Neural progenitor cell (in vitro differentiated cells): ENCODE results near the gene GSE1. TPM values are rescaled to one million over a fixed set of nuclear protein-coding genes. Genes with fewer than 3 reads are reported as not detected.

Experiments
- DNase-seq: peaks from one replicate; pipeline ENCODE4 v3.0.0-alpha.2; 2016; ENCODE audit warnings: low spot score
- H2AFZ ChIP-seq: fragments of 200-600 bp; sonication (generic); replicated peaks from 2 replicates; pipeline ENCODE4 v1.6.1; 2016; ENCODE audit warnings: antibody characterized with exemption
- H3F3A ChIP-seq: fragments of 200-600 bp; sonication (generic); 2 replicates; pipeline ENCODE4 v1.6.1; 2016; ENCODE audit warnings: antibody characterized with exemption, low read depth
- H3K27ac ChIP-seq: fragments of 200-600 bp; sonication (generic); 2 replicates; pipeline ENCODE4 v1.5.1; 2016; ENCODE audit warnings: mild to moderate bottlenecking
- H3K27me3 ChIP-seq: fragments of 200-600 bp; sonication (generic); 2 replicates; pipeline ENCODE4 v1.6.1; 2016; ENCODE audit warnings: mild to moderate bottlenecking, moderate library complexity
- H3K36me3 ChIP-seq: fragments of 200-600 bp; sonication (generic); 2 replicates; pipeline ENCODE4 v1.5.1; 2016
- H3K4me1 ChIP-seq: fragments of 200-600 bp; sonication (generic); 2 replicates; pipeline ENCODE4 v1.6.1; 2016; ENCODE audit warnings: mixed run types
- H3K4me2 ChIP-seq: fragments of 200-600 bp; sonication (generic); 2 replicates; pipeline ENCODE4 v1.6.1; 2016
- H3K4me3 ChIP-seq: fragments of 200-600 bp; sonication (generic); 2 replicates; pipeline ENCODE4 v1.5.1; 2016
- H3K79me2 ChIP-seq: fragments of 200-600 bp; sonication (generic); 2 replicates; pipeline ENCODE4 v1.6.1; 2016; ENCODE audit warnings: low read depth
- H3K9ac ChIP-seq: fragments of 200-600 bp; sonication (generic); 2 replicates; pipeline ENCODE4 v1.6.1; 2016
- H3K9me3 ChIP-seq: fragments of 200-600 bp; sonication (generic); 2 replicates; pipeline ENCODE4 v1.5.1; 2016; ENCODE audit warnings: low read depth
- H4K20me1 ChIP-seq: fragments of 200-600 bp; sonication (generic); 2 replicates; pipeline ENCODE4 v1.6.1; 2016; ENCODE audit warnings: low read depth
- H3K27ac Mint-ChIP-seq: 3 replicates; pipeline ENCODE4 v1.8.0; 2021; ENCODE audit warnings: mixed read lengths
- H3K27me3 Mint-ChIP-seq: 2 replicates; pipeline ENCODE4 v1.8.0; 2022; ENCODE audit warnings: low read depth, mild to moderate bottlenecking, inconsistent platforms, moderate library complexity, mixed read lengths; ENCODE audit not compliant: insufficient read depth
- H3K36me3 Mint-ChIP-seq: 3 replicates; pipeline ENCODE4 v1.8.0; 2021; ENCODE audit warnings: mixed read lengths
- H3K4me1 Mint-ChIP-seq: 3 replicates; pipeline ENCODE4 v1.8.0; 2021; ENCODE audit warnings: mixed read lengths
- H3K4me3 Mint-ChIP-seq: 3 replicates; pipeline ENCODE4 v1.8.0; 2021; ENCODE audit warnings: mild to moderate bottlenecking, moderate library complexity, mixed read lengths
- H3K9me3 Mint-ChIP-seq: 3 replicates; pipeline ENCODE4 v1.8.0; 2020; ENCODE audit warnings: mixed read lengths
- CTCF ChIP-seq: fragments of 200-600 bp; sonication (generic); IDR thresholded peaks from 2 replicates; pipeline ENCODE4 v1.5.1; 2017; ENCODE audit warnings: antibody characterized with exemption, mild to moderate bottlenecking
- EZH2 ChIP-seq: fragments of 200-600 bp; sonication (generic); IDR thresholded peaks from 2 replicates; pipeline ENCODE4 v1.6.1; 2017; ENCODE audit warnings: antibody characterized with exemption, mild to moderate bottlenecking, moderate library complexity
- EZH2phosphoT487 ChIP-seq: fragments of 200-600 bp; sonication (generic); IDR thresholded peaks from 2 replicates; pipeline ENCODE4 v1.6.1; 2017; ENCODE audit warnings: antibody characterized with exemption
- total RNA-seq: library from RNA; depleted of rRNA; stranded (reverse); fragments of >200 nt; gene quantifications from 2 replicates; pipeline ENCODE4 v1.2.3, GENCODE V29; 2015; ENCODE audit warnings: low replicate concordance

GSE1 gene
- total RNA-seq, 1 donor from 2014 or later = 7.7 TPM

GRCh38 chr16:85680352-85680944, 67.3 kb downstream of the GSE1 start:
- Mint-ChIP-seq H3K9me3 (no peaks in the 10 kb centered on the region), H3K27ac (no peak overlapping the region), H3K27me3 (peaks cover 2% of the 10 kb centered on the region), H3K36me3 (peaks cover 20% of the 10 kb centered on the region), H3K4me3 (no peak overlapping the region), H3K4me1 (peaks cover 9% of the 10 kb centered on the region)
- TF ChIP-seq EZH2 (no peak), EZH2phosphoT487 (no peak), CTCF (no peak)
- Histone ChIP-seq H3K36me3 (no peaks in the 10 kb centered on the region), H3K79me2 (peaks cover 25% of the 10 kb centered on the region), H3K27ac (no peak overlapping the region), H2AFZ (no peak overlapping the region), H3K4me3 (no peak overlapping the region), H3K9me3 (no peaks in the 10 kb centered on the region), H3K4me1 (peaks cover 5% of the 10 kb centered on the region), H3K27me3 (no peaks in the 10 kb centered on the region), H3K4me2 (no peak overlapping the region), H3F3A (peaks cover 6% of the 10 kb centered on the region), H4K20me1 (peaks cover 24% of the 10 kb centered on the region), H3K9ac (no peak overlapping the region)
- no peak for DNase-seq

GRCh38 chr16:85681255-85681654, 68.1 kb downstream of the GSE1 start:
- peaks cover 4% of the 10 kb centered on the region for H3K27me3 Mint-ChIP-seq
- peaks cover 24% of the 10 kb centered on the region for H4K20me1 ChIP-seq
- peaks cover under 1% of the 10 kb centered on the region for H3F3A ChIP-seq
- peaks cover 5% of the 10 kb centered on the region for H3K4me1 ChIP-seq
- H3K4me2 ChIP-seq = no peak overlapping the region
- no peak overlapping the region for H3K27ac Mint-ChIP-seq
- H3K9ac ChIP-seq = no peak overlapping the region
- H3K9me3 Mint-ChIP-seq = no peaks in the 10 kb centered on the region
- H3K36me3 ChIP-seq = no peaks in the 10 kb centered on the region
- TF ChIP-seq EZH2 (no peak), EZH2phosphoT487 (no peak), CTCF (no peak)
- no peak overlapping the region for H3K4me3 ChIP-seq
- H3K79me2 ChIP-seq = peaks cover 33% of the 10 kb centered on the region
- H3K27ac ChIP-seq = no peak overlapping the region
- no peak for DNase-seq
- H2AFZ ChIP-seq = no peak overlapping the region
- peaks cover 9% of the 10 kb centered on the region for H3K4me1 Mint-ChIP-seq
- H3K36me3 Mint-ChIP-seq = peaks cover 17% of the 10 kb centered on the region
- H3K4me3 Mint-ChIP-seq = no peak overlapping the region
- no peaks in the 10 kb centered on the region for H3K9me3 ChIP-seq
- no peaks in the 10 kb centered on the region for H3K27me3 ChIP-seq

GRCh38 chr16:85682516-85682915, 69.4 kb downstream of the GSE1 start:
- H3K4me3 Mint-ChIP-seq = no peak overlapping the region
- H3K4me1 Mint-ChIP-seq = peaks cover 19% of the 10 kb centered on the region
- TF ChIP-seq EZH2phosphoT487 = no peak
- TF ChIP-seq CTCF = no peak
- no peak for TF ChIP-seq EZH2
- H3K9me3 Mint-ChIP-seq = no peaks in the 10 kb centered on the region
- Histone ChIP-seq H4K20me1 (peaks cover 31% of the 10 kb centered on the region), H3K36me3 (no peaks in the 10 kb centered on the region), H3K4me1 (peaks cover 7% of the 10 kb centered on the region), H3K9ac (no peak overlapping the region), H3K27ac (no peak overlapping the region), H2AFZ (no peak overlapping the region), H3K27me3 (no peaks in the 10 kb centered on the region), H3F3A (no peaks in the 10 kb centered on the region), H3K9me3 (no peaks in the 10 kb centered on the region), H3K4me3 (no peak overlapping the region), H3K79me2 (peaks cover 45% of the 10 kb centered on the region), H3K4me2 (no peak overlapping the region)
- H3K27ac Mint-ChIP-seq = no peak overlapping the region
- H3K36me3 Mint-ChIP-seq = peaks cover 23% of the 10 kb centered on the region
- no peak for DNase-seq
- peaks cover 4% of the 10 kb centered on the region for H3K27me3 Mint-ChIP-seq
